ENCODE results near the gene ZNF827.

DNA sequence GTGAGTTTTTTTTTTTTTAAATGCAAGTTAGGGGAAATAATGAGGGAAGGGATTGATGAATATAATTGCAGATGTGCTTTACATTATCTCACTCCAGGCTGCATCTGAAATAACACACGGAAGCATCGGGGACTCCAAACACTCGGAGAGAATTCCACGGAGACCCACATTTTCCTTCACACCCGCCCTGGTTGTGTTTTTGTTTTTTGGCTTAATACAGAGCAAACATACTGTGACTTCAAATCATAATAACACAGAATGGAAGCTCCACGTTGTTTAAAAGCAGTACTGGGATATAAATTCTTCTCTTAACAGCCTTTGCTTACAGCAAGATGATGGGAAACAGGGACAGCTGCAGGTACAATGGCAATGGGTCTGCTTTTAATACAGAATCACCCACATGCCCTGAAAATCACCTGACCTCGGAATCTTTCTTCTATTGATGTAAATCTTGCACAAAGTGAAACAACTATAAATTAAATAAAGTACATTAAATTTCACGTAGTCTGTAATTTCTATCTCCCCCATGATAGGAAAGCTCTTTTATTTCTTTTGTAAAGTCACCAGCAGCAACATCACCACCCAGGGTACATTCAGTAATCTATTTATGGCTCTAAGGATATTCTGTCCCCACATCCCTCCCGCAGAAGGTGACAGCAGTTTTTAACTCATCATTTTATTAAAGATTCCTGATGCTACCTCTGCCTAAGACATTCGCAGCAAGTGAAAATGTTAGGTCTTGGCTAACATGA, 119.3 kb downstream of the ZNF827 start:
- TF ChIP-seq SMC3 (conservative IDR thresholded peaks at IDR 0.05; ENCODE audit: insufficient read depth, low read depth, low read length) = no peak
- TF ChIP-seq ID3 (CRISPR knock-in tag; IDR thresholded peaks at IDR 0.05) = no peak
- TF ChIP-seq ID3 (tag; IDR thresholded peaks at IDR 0.05) = no peak
- no peak for TF ChIP-seq CHD2 (IDR thresholded peaks at IDR 0.05; ENCODE audit: low read depth, low read length)
- no peak for TF ChIP-seq CREB1 (IDR thresholded peaks at IDR 0.05)
- TF ChIP-seq CREB1 (CRISPR knock-in tag; IDR thresholded peaks at IDR 0.05) = no peak
- TF ChIP-seq CTCF (IDR thresholded peaks at IDR 0.05 in 2 of 3, conservative IDR thresholded peaks at IDR 0.05 in 1 of 3; ENCODE audit: insufficient read depth in 2 of 3, low read depth in 1 of 3, low read length in 3 of 3) = no peak
- no peak for TF ChIP-seq POLR2A (conservative IDR thresholded peaks at IDR 0.05)
- TF ChIP-seq POU5F1 (IDR thresholded peaks at IDR 0.05; ENCODE audit: borderline replicate concordance, low read depth, low read length, partially characterized antibody) = no peak
- TF ChIP-seq TEAD4 (IDR thresholded peaks at IDR 0.05; ENCODE audit: low read length) = no peak
- TF ChIP-seq TEAD4 (CRISPR knock-in tag; IDR thresholded peaks at IDR 0.05; ENCODE audit: borderline replicate concordance) = no peak
- no peak for TF ChIP-seq NONO (IDR thresholded peaks at IDR 0.05; ENCODE audit: low read depth in 2 of 2, low read length in 1 of 2)
- TF ChIP-seq GMEB1 (CRISPR knock-in tag; IDR thresholded peaks at IDR 0.05) = no peak
- no peak for TF ChIP-seq GATA2 (CRISPR knock-in tag; IDR thresholded peaks at IDR 0.05)

All from K562 (cell line).